SU-DHL-6 (cell line): Measurements from ENCODE around the gene TSACC.

Source experiments
- CTCF ChIP-seq: fragments of 200-600 bp; sonication (generic); IDR thresholded peaks from one replicate; pipeline ENCODE4 v1.5.1; 2017; ENCODE audit warnings: antibody characterized with exemption, mild to moderate bottlenecking, low read length, moderate library complexity; ENCODE audit not compliant: insufficient read depth, poor library complexity, severe bottlenecking
- EZH2phosphoT487 ChIP-seq: fragments of 200-600 bp; sonication (generic), shearing (Covaris generic); conservative IDR thresholded peaks from 2 replicates; pipeline ENCODE4 v1.6.1; 2018; ENCODE audit warnings: mild to moderate bottlenecking, antibody characterized with exemption, low read length, moderate library complexity, mixed read lengths

GRCh38 chr1:156357977-156358376, 19.7 kb downstream of the TSACC start:
- TF ChIP-seq CTCF (no peak), EZH2phosphoT487 (no peak)
